ENCODE results near the gene TECR. TPM values are rescaled to one million over a fixed set of nuclear protein-coding genes. Genes with fewer than 3 reads are reported as not detected.
A peak's percentile ranks its signal among the peaks of the same experiment; 100 is the strongest.

The TECR gene
- total and polyA plus RNA-seq, 2 of the 13 experiments (the other 11 are each of a cell fraction or from before 2014, with no cell fraction given) = 54.9 to 121 TPM

DNA sequence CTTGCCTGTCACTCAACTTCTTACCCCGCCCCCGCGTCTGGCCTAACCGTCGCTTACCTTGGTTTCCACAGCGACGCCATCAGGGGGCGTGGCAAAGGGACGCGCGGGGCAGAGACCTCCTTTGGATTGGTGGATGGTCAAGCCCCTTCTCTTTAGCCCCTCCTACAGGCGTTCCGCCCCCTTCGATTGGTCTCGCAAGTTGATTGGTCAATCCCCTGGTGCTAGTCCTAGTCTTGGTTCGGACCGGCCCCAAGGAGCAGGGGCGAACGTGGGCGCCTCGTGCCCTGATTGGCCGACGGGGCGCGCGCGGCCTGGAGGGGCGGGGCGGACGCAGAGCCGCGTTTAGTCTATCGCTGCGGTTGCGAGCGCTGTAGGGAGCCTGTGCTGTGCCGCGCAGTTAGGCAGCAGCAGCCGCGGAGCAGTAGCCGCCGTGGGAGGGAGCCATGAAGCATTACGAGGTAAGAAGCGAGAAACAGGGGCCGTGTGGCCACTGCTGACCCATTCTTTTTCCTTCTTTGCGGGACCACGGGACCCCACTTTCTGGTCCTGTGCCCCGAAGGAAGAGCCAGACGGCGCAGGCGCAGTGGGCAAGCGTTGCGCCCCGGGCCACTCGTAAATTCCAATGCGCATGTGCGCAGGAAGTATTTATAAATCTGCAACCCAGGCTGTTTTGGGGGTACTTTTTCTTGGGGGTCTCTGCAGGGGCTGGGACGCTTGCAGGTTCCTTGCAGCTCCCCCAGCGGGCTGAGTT is at the start of gene TECR (continued):
- TF ChIP-seq ZNF335 (CRISPR knock-in tag; IDR thresholded peaks at IDR 0.05) = peak; percentile 87
- TF ChIP-seq, protein P1, sequence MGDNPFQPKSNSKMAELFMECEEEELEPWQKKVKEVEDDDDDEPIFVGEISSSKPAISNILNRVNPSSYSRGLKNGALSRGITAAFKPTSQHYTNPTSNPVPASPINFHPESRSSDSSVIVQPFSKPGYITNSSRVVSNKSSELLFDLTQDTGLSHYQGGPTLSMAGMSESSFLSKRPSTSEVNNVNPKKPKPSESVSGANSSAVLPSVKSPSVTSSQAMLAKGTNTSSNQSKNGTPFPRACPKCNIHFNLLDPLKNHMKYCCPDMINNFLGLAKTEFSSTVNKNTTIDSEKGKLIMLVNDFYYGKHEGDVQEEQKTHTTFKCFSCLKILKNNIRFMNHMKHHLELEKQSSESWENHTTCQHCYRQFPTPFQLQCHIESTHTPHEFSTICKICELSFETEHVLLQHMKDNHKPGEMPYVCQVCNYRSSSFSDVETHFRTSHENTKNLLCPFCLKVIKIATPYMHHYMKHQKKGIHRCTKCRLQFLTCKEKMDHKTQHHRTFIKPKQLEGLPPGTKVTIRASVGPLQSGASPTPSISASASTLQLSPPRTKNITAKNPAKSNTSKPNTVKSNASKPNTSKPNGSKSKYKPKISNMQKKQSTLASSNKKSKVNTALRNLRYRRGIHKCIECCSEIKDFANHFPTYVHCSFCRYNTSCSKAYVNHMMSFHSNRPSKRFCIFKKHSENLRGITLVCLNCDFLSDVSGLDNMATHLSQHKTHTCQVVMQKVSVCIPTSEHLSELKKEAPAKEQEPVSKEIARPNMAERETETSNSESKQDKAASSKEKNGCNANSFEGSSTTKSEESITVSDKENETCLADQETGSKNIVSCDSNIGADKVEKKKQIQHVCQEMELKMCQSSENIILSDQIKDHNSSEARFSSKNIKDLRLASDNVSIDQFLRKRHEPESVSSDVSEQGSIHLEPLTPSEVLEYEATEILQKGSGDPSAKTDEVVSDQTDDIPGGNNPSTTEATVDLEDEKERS (CRISPR knock-in tag; IDR thresholded peaks at IDR 0.05) = 0 out of 2 replicates have a peak, but pooled peaks have one; percentile 50
- TF ChIP-seq FOXM1 (CRISPR knock-in tag; IDR thresholded peaks at IDR 0.05) = no peak
- TF ChIP-seq ZNF160 (CRISPR knock-in tag; IDR thresholded peaks at IDR 0.05) = no peak
- TF ChIP-seq, protein P2, sequence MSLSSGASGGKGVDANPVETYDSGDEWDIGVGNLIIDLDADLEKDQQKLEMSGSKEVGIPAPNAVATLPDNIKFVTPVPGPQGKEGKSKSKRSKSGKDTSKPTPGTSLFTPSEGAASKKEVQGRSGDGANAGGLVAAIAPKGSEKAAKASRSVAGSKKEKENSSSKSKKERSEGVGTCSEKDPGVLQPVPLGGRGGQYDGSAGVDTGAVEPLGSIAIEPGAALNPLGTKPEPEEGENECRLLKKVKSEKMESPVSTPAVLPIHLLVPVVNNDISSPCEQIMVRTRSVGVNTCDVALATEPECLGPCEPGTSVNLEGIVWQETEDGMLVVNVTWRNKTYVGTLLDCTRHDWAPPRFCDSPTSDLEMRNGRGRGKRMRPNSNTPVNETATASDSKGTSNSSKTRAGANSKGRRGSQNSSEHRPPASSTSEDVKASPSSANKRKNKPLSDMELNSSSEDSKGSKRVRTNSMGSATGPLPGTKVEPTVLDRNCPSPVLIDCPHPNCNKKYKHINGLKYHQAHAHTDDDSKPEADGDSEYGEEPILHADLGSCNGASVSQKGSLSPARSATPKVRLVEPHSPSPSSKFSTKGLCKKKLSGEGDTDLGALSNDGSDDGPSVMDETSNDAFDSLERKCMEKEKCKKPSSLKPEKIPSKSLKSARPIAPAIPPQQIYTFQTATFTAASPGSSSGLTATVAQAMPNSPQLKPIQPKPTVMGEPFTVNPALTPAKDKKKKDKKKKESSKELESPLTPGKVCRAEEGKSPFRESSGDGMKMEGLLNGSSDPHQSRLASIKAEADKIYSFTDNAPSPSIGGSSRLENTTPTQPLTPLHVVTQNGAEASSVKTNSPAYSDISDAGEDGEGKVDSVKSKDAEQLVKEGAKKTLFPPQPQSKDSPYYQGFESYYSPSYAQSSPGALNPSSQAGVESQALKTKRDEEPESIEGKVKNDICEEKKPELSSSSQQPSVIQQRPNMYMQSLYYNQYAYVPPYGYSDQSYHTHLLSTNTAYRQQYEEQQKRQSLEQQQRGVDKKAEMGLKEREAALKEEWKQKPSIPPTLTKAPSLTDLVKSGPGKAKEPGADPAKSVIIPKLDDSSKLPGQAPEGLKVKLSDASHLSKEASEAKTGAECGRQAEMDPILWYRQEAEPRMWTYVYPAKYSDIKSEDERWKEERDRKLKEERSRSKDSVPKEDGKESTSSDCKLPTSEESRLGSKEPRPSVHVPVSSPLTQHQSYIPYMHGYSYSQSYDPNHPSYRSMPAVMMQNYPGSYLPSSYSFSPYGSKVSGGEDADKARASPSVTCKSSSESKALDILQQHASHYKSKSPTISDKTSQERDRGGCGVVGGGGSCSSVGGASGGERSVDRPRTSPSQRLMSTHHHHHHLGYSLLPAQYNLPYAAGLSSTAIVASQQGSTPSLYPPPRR (CRISPR knock-in tag; IDR thresholded peaks at IDR 0.05; ENCODE audit: borderline replicate concordance) = no peak
- TF ChIP-seq DR1 (CRISPR knock-in tag; IDR thresholded peaks at IDR 0.05) = peak; percentile 100
- TF ChIP-seq ZNF282 (IDR thresholded peaks at IDR 0.05; ENCODE audit: partially characterized antibody) = no peak
- TF ChIP-seq ZKSCAN8 (CRISPR knock-in tag; IDR thresholded peaks at IDR 0.05; ENCODE audit: borderline replicate concordance) = no peak
- TF ChIP-seq ZNF572 (CRISPR knock-in tag; IDR thresholded peaks at IDR 0.05) = 0 out of 2 replicates have a peak, but pooled peaks have one; percentile 71
- no peak for TF ChIP-seq PTBP1 (IDR thresholded peaks at IDR 0.05; ENCODE audit: low read depth, low read length, poor library complexity, severe bottlenecking)
- TF ChIP-seq, protein P3, sequence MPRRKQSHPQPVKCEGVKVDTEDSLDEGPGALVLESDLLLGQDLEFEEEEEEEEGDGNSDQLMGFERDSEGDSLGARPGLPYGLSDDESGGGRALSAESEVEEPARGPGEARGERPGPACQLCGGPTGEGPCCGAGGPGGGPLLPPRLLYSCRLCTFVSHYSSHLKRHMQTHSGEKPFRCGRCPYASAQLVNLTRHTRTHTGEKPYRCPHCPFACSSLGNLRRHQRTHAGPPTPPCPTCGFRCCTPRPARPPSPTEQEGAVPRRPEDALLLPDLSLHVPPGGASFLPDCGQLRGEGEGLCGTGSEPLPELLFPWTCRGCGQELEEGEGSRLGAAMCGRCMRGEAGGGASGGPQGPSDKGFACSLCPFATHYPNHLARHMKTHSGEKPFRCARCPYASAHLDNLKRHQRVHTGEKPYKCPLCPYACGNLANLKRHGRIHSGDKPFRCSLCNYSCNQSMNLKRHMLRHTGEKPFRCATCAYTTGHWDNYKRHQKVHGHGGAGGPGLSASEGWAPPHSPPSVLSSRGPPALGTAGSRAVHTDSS (CRISPR knock-in tag; conservative IDR thresholded peaks at IDR 0.05) = no peak
- TF ChIP-seq, protein P4, sequence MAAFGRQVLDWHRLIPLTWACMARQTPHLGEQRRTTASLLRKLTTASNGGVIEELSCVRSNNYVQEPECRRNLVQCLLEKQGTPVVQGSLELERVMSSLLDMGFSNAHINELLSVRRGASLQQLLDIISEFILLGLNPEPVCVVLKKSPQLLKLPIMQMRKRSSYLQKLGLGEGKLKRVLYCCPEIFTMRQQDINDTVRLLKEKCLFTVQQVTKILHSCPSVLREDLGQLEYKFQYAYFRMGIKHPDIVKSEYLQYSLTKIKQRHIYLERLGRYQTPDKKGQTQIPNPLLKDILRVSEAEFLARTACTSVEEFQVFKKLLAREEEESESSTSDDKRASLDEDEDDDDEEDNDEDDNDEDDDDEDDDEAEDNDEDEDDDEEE (CRISPR knock-in tag; IDR thresholded peaks at IDR 0.05) = no peak
- TF ChIP-seq ZNF629 (CRISPR knock-in tag; conservative IDR thresholded peaks at IDR 0.05) = no peak
- no peak; the same call in 1 of the 2 replicates for TF ChIP-seq MTF2 (CRISPR knock-in tag; IDR thresholded peaks at IDR 0.05; ENCODE audit: borderline replicate concordance)
- no peak for TF ChIP-seq GABPA (IDR thresholded peaks at IDR 0.05; ENCODE audit: low read depth, low read length)
- TF ChIP-seq GABPA (CRISPR knock-in tag; IDR thresholded peaks at IDR 0.05; ENCODE audit: low read depth) = peak; percentile 7; the same call in 1 of the 2 replicates
- TF ChIP-seq, protein P5, sequence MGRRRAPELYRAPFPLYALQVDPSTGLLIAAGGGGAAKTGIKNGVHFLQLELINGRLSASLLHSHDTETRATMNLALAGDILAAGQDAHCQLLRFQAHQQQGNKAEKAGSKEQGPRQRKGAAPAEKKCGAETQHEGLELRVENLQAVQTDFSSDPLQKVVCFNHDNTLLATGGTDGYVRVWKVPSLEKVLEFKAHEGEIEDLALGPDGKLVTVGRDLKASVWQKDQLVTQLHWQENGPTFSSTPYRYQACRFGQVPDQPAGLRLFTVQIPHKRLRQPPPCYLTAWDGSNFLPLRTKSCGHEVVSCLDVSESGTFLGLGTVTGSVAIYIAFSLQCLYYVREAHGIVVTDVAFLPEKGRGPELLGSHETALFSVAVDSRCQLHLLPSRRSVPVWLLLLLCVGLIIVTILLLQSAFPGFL (CRISPR knock-in tag; IDR thresholded peaks at IDR 0.05) = no peak
- TF ChIP-seq MED1 (CRISPR knock-in tag; IDR thresholded peaks at IDR 0.05) = peak; percentile 42; the same call in 1 of the 2 replicates
